ENCODE results near the gene ZNF181.

Gene ZNF181

GRCh38 chr19:34759218-34759917 is 25.3 kb downstream of the ZNF181 start:
- no peak for DNase-seq

GRCh38 chr19:34766386-34766785 is 32.3 kb downstream of the ZNF181 start:
- DNase-seq: no peak

GRCh38 chr19:34767951-34768350 is 33.9 kb downstream of the ZNF181 start:
- DNase-seq: no peak

GRCh38 chr19:34772697-34773554 is 38.9 kb downstream of the ZNF181 start, which contains the start of gene ZNF599:
TSS of gene ZNF599 (minus strand) at chr19:34773215. CDS start at chr19:34772841, 374 bp downstream.
- peak; percentile 95 for DNase-seq

- no peak for DNase-seq
These were observed 39.5 kb downstream of the ZNF181 start for GRCh38 chr19:34773555-34773864.

GRCh38 chr19:34774857-34775256 is 40.8 kb downstream of the ZNF181 start:
- DNase-seq: no peak

- DNase-seq: no peak
These were observed 44.3 kb downstream of the ZNF181 start for GRCh38 chr19:34778342-34778741.

- DNase-seq: no peak
These were observed 45.6 kb downstream of the ZNF181 start for GRCh38 chr19:34779652-34780051.

GRCh38 chr19:34786236-34786635 is 52.2 kb downstream of the ZNF181 start:
- no peak for DNase-seq

- DNase-seq: no peak
These were observed 53.2 kb downstream of the ZNF181 start for GRCh38 chr19:34787059-34787824.

GRCh38 chr19:34788074-34788473 is 54.0 kb downstream of the ZNF181 start:
- no peak for DNase-seq

GRCh38 chr19:34793565-34793964 is 59.5 kb downstream of the ZNF181 start:
- DNase-seq: no peak

- DNase-seq: no peak
These were observed 60.3 kb downstream of the ZNF181 start for GRCh38 chr19:34794066-34794960.

All from activated CD8-positive, alpha-beta memory T cell treated with anti-CD3 and anti-CD28 coated beads, Interleukin-2, amount 50 U/mL, for 48 hours (primary cell).